Suprapubic skin (tissue), 4 donors: ENCODE results near the gene VSX2. TPM values are rescaled to one million over a fixed set of nuclear protein-coding genes. Genes with fewer than 3 reads are reported as not detected.
A peak's percentile ranks its signal among the peaks of the same experiment; 100 is the strongest.

Experiments
- DNase-seq, 2 donors: peaks; one replicate each; pipeline ENCODE4 v3.0.0-alpha.2; 2019; ENCODE audit warnings: low spot score in 2 of 2
- H3K27ac ChIP-seq: fragments of 200-600 bp; sonication (generic); one replicate; pipeline ENCODE4 v1.5.1; 2019
- H3K27me3 ChIP-seq: fragments of 200-600 bp; sonication (generic); one replicate; pipeline ENCODE4 v1.5.1; 2019
- H3K36me3 ChIP-seq: fragments of 200-600 bp; sonication (generic); one replicate; pipeline ENCODE4 v1.5.1; 2019
- H3K4me1 ChIP-seq: fragments of 200-600 bp; sonication (generic); one replicate; pipeline ENCODE4 v1.5.1; 2019
- H3K4me3 ChIP-seq: fragments of 200-600 bp; sonication (generic); one replicate; pipeline ENCODE4 v1.5.1; 2019; ENCODE audit warnings: mild to moderate bottlenecking
- H3K9me3 ChIP-seq: fragments of 200-600 bp; sonication (generic); one replicate; pipeline ENCODE4 v1.5.1; 2019
- CTCF ChIP-seq, 2 donors: fragments of 200-600 bp in 1 of 2; fragments of 450-650 bp in 1 of 2; sonication (generic) in 1 of 2; IDR thresholded peaks; one replicate each; pipeline ENCODE4 v1.5.1; 2016 to 2019; ENCODE audit warnings: antibody characterized with exemption in 2 of 2, mild to moderate bottlenecking in 1 of 2, moderate library complexity in 1 of 2
- EP300 ChIP-seq: sonication (generic); formaldehyde crosslinking; IDR thresholded peaks from one replicate; pipeline ENCODE4 v1.6.1; 2017; ENCODE audit warnings: antibody characterized with exemption
- POLR2A ChIP-seq, 2 donors: fragments of 450-650 bp; IDR thresholded peaks; one replicate each; pipeline ENCODE4 v1.6.1; 2017; ENCODE audit warnings: antibody characterized with exemption in 2 of 2, mild to moderate bottlenecking in 2 of 2, moderate library complexity in 2 of 2
- POLR2AphosphoS5 ChIP-seq, 3 donors: sonication (generic); formaldehyde crosslinking; IDR thresholded peaks; one replicate each; pipeline ENCODE4 v1.6.1; 2017; ENCODE audit warnings: antibody characterized with exemption in 3 of 3
- WGBS: methylation state at CpG from one replicate; pipeline ENCODE4 v1.1.5; 2018; 5-methylcytosine and 5-hydroxymethylcytosine counted together
- total RNA-seq, 4 donors: library from RNA; depleted of rRNA; stranded (reverse); fragments of >200 nt; gene quantifications; one replicate each; pipeline ENCODE4 v1.1.0, GENCODE V29; 2016

VSX2 gene
- total RNA-seq, 4 donors from 2014 or later: not detected

- Histone ChIP-seq H3K27ac (no peak overlapping the region), H3K4me1 (peaks cover 32% of the 10 kb centered on the region), H3K4me3 (peak overlapping the region; percentile 79), H3K36me3 (no peaks in the 10 kb centered on the region), H3K27me3 (no peaks in the 10 kb centered on the region), H3K9me3 (no peaks in the 10 kb centered on the region)
- 2% methylated on average over 32 of the region's 68 CpGs for WGBS
- no peak for TF ChIP-seq POLR2A (IDR thresholded peaks at IDR 0.05)
- peak; percentile 50 to 100 for TF ChIP-seq CTCF (IDR thresholded peaks at IDR 0.05)
- peak in 1 of 2 donors; percentile 63 for DNase-seq
These were observed 18.1 kb downstream of the VSX2 start for GRCh38 chr14:74257078-74257940.

DNA sequence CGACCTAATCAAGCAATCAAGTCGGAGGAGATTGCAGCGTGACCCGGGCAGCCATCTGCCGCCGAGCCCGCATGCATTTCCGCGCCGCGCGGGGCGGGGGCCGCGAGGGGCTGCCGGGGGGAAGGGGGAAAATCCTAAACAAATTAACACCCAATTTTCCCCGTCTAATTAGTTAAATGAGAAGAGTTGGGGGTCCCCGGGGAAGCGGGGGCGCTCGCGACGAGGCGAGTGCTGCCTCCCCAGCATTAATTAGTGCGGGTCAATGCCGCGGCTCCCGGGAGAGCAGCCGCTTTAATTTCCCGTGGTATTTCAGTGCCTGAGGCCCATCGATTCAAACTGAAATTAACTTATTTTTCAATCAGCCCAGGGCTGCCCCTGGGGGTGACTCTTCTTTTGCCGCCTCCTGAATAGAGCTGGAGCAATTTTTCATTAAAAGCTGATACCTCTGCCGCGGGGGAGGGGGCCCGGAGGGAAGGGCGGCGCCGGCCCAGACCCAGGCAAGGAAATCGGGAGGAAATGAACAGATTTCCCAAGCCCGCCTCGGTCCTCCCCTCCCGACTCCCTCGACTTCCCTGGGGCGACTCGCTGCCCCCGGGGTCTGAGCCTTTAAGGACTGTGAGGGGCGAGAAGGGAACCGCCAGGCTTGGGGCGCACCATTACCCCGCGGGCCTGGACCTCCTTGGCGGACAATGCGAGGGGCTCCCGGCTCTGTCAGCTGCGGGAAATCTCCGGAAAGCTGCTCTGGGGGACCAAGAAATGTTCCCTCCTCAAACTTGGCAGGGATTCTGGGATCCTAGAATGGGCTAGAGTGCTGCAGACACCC is 18.9 kb downstream of the VSX2 start:
- H3K4me3 ChIP-seq: peak overlapping the region; percentile 79
- no peak overlapping the region for H3K27ac ChIP-seq
- no peak for DNase-seq
- TF ChIP-seq POLR2A (IDR thresholded peaks at IDR 0.05): no peak
- no peak for TF ChIP-seq CTCF (IDR thresholded peaks at IDR 0.05)
- TF ChIP-seq EP300: no peak
- TF ChIP-seq POLR2AphosphoS5 (IDR thresholded peaks at IDR 0.05): no peak
- no peaks in the 10 kb centered on the region for H3K36me3 ChIP-seq
- peaks cover 32% of the 10 kb centered on the region for H3K4me1 ChIP-seq
- H3K27me3 ChIP-seq: no peaks in the 10 kb centered on the region
- 3% methylated on average over 49 of the region's 56 CpGs for WGBS
- no peaks in the 10 kb centered on the region for H3K9me3 ChIP-seq

DNA sequence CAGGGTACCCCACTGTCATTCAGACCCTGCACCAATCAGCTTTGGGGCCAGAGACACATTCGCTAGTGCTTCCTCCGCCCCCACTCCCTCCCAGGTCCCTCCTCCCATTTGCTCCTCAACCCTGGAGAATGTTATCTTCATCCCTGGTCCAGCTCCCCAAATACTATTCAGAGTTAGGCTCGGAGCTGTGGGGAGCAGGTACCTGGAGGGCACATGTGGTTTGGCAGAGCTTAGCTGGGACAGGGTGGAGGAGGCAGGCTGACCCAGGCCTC is 19.5 kb downstream of the VSX2 start:
- Histone ChIP-seq H3K4me1 (peaks cover 32% of the 10 kb centered on the region), H3K27me3 (no peaks in the 10 kb centered on the region), H3K27ac (no peak overlapping the region), H3K36me3 (no peaks in the 10 kb centered on the region), H3K4me3 (peak overlapping the region; percentile 79), H3K9me3 (no peaks in the 10 kb centered on the region)
- 68% methylated on average over 3 of the region's 3 CpGs for WGBS
- TF ChIP-seq POLR2A (IDR thresholded peaks at IDR 0.05) (no peak), POLR2AphosphoS5 (IDR thresholded peaks at IDR 0.05) (no peak), EP300 (no peak), CTCF (IDR thresholded peaks at IDR 0.05) (no peak)
- DNase-seq: no peak

GRCh38 chr14:74259513-74259912 is 20.3 kb downstream of the VSX2 start:
- TF ChIP-seq POLR2AphosphoS5 (IDR thresholded peaks at IDR 0.05) (no peak), CTCF (IDR thresholded peaks at IDR 0.05) (no peak), EP300 (no peak), POLR2A (IDR thresholded peaks at IDR 0.05) (no peak)
- Histone ChIP-seq H3K4me3 (no peak overlapping the region), H3K9me3 (no peaks in the 10 kb centered on the region), H3K27me3 (no peaks in the 10 kb centered on the region), H3K4me1 (peaks cover 32% of the 10 kb centered on the region), H3K36me3 (no peaks in the 10 kb centered on the region), H3K27ac (no peak overlapping the region)
- DNase-seq: no peak
- WGBS: 95% methylated on average over 12 of the region's 12 CpGs

- no peaks in the 10 kb centered on the region for H3K27me3 ChIP-seq
- H3K36me3 ChIP-seq: no peaks in the 10 kb centered on the region
- no peak for TF ChIP-seq POLR2AphosphoS5 (IDR thresholded peaks at IDR 0.05)
- TF ChIP-seq CTCF (IDR thresholded peaks at IDR 0.05): no peak
- TF ChIP-seq POLR2A (IDR thresholded peaks at IDR 0.05): no peak
- no peak for TF ChIP-seq EP300
- H3K9me3 ChIP-seq: no peaks in the 10 kb centered on the region
- H3K4me1 ChIP-seq: peaks cover 32% of the 10 kb centered on the region
- no peak for DNase-seq
- H3K4me3 ChIP-seq: no peak overlapping the region
- H3K27ac ChIP-seq: no peak overlapping the region
- WGBS: 85% methylated on average over 28 of the region's 29 CpGs
These were observed 21.4 kb downstream of the VSX2 start for GRCh38 chr14:74260525-74261233.
